Cardiac muscle cell (in vitro differentiated cells and primary cell): ENCODE measurements around the gene STYK1. TPM values are rescaled to one million over a fixed set of nuclear protein-coding genes. Genes with fewer than 3 reads are reported as not detected.
"Not testable (repeated sequence)": the region's sequence is repeated elsewhere in the genome, so short reads cannot be mapped to it uniquely, and the experiment has no call there.

Source experiments
- DNase-seq, 2 donors: peaks; one replicate each; pipeline versions ENCODE4 v3.0.0 to v3.0.0-alpha.2; 2010 to 2017; ENCODE audit warnings: low read depth in 1 of 2, low spot score in 1 of 2
- H3K27ac ChIP-seq: fragments of 200-600 bp; sonication (generic); 2 replicates; pipeline ENCODE4 v1.5.1; 2016
- H3K27me3 ChIP-seq: fragments of 200-600 bp; sonication (generic); 2 replicates; pipeline ENCODE4 v1.6.0; 2016; ENCODE audit warnings: control low read depth
- H3K36me3 ChIP-seq: fragments of 200-600 bp; sonication (generic); 2 replicates; pipeline ENCODE4 v1.5.1; 2016; ENCODE audit warnings: control low read depth
- H3K4me1 ChIP-seq: fragments of 200-600 bp; sonication (generic); 2 replicates; pipeline ENCODE4 v1.8.1; 2017; ENCODE audit warnings: low read depth, mild to moderate bottlenecking, mixed run types
- H3K4me3 ChIP-seq: fragments of 200-600 bp; sonication (generic); 2 replicates; pipeline ENCODE4 v1.5.1; 2016; ENCODE audit warnings: mild to moderate bottlenecking
- H3K9me3 ChIP-seq: fragments of 200-600 bp; sonication (generic); 2 replicates; pipeline ENCODE4 v1.5.1; 2017; ENCODE audit warnings: low read depth, mild to moderate bottlenecking, control low read depth
- CTCF ChIP-seq: IDR thresholded peaks from 2 replicates; pipeline ENCODE4 v1.5.1; 2012; ENCODE audit warnings: low read depth, mild to moderate bottlenecking, low read length
- polyA plus RNA-seq: library from polyadenylated mRNA; unstranded; fragments of >200 nt; fragmentation: Nextera tagmentation; extraction: Ambion mirVana; gene quantifications from 2 replicates; pipeline ENCODE4 v1.2.1, GENCODE V29; 2016
- total RNA-seq: library from RNA; depleted of rRNA; stranded (reverse); fragments of >200 nt; gene quantifications from 2 replicates; pipeline ENCODE4 v1.2.3, GENCODE V29; 2016

STYK1 gene
- total and polyA plus RNA-seq, 2 experiments from 2014 or later, result 0.21 to 0.65 TPM

GRCh38 chr12:10667581-10667980, 6.3 kb downstream of the STYK1 start:
- no peak for DNase-seq
- H3K27me3 ChIP-seq, result peaks cover under 1% of the 10 kb centered on the region
- no peak overlapping the region for H3K27ac ChIP-seq
- H3K9me3 ChIP-seq, result no peaks in the 10 kb centered on the region
- H3K4me3 ChIP-seq, result no peak overlapping the region
- H3K36me3 ChIP-seq, result no peaks in the 10 kb centered on the region
- no peaks in the 10 kb centered on the region for H3K4me1 ChIP-seq
- TF ChIP-seq CTCF, result no peak

GRCh38 chr12:10664499-10664898, 9.4 kb downstream of the STYK1 start:
- no peak overlapping the region for H3K27ac ChIP-seq
- H3K4me1 ChIP-seq, result no peaks in the 10 kb centered on the region
- H3K9me3 ChIP-seq, result no peaks in the 10 kb centered on the region
- no peaks in the 10 kb centered on the region for H3K36me3 ChIP-seq
- no peaks in the 10 kb centered on the region for H3K27me3 ChIP-seq
- no peak for TF ChIP-seq CTCF
- no peak overlapping the region for H3K4me3 ChIP-seq
- no peak for DNase-seq

GRCh38 chr12:10663869-10664268, 10.0 kb downstream of the STYK1 start:
- Histone ChIP-seq H3K36me3 (no peaks in the 10 kb centered on the region), H3K27ac (no peak overlapping the region), H3K9me3 (no peaks in the 10 kb centered on the region), H3K27me3 (no peaks in the 10 kb centered on the region), H3K4me1 (no peaks in the 10 kb centered on the region), H3K4me3 (no peak overlapping the region)
- TF ChIP-seq CTCF, result no peak
- no peak for DNase-seq

- Histone ChIP-seq H3K9me3 (no peaks in the 10 kb centered on the region), H3K27me3 (no peaks in the 10 kb centered on the region), H3K4me3 (no peak overlapping the region), H3K36me3 (no peaks in the 10 kb centered on the region), H3K4me1 (no peaks in the 10 kb centered on the region), H3K27ac (no peak overlapping the region)
- TF ChIP-seq CTCF, result no peak
- DNase-seq, result peak in 1 of 2 donors; percentile 13
Observed at GRCh38 chr12:10661338-10661737, 12.5 kb downstream of the STYK1 start.

GRCh38 chr12:10654003-10654402, 19.8 kb downstream of the STYK1 start:
- Histone ChIP-seq H3K27ac (no peak overlapping the region), H3K27me3 (no peaks in the 10 kb centered on the region), H3K4me3 (no peak overlapping the region), H3K4me1 (no peaks in the 10 kb centered on the region), H3K9me3 (no peaks in the 10 kb centered on the region), H3K36me3 (no peaks in the 10 kb centered on the region)
- no peak for TF ChIP-seq CTCF
- no peak for DNase-seq

GRCh38 chr12:10652192-10652591, 21.7 kb downstream of the STYK1 start:
- no peak overlapping the region for H3K27ac ChIP-seq
- H3K4me3 ChIP-seq, result no peak overlapping the region
- H3K36me3 ChIP-seq, result no peaks in the 10 kb centered on the region
- no peaks in the 10 kb centered on the region for H3K9me3 ChIP-seq
- H3K27me3 ChIP-seq, result no peaks in the 10 kb centered on the region
- DNase-seq, result peak in 1 of 2 donors; percentile 35
- TF ChIP-seq CTCF, result no peak
- H3K4me1 ChIP-seq, result no peaks in the 10 kb centered on the region

- H3K4me1 ChIP-seq, H3K9me3 ChIP-seq, DNase-seq, H3K27me3 ChIP-seq, H3K27ac ChIP-seq, H3K36me3 ChIP-seq, H3K4me3 ChIP-seq: not testable (repeated sequence)
Observed at GRCh38 chr12:10646576-10646975, 27.3 kb downstream of the STYK1 start.
